HEK293T (cell line): ENCODE measurements around the gene PFKP.

Experiments
- ARNT ChIP-seq: fragments of 450-650 bp; IDR thresholded peaks from 2 replicates; pipeline ENCODE4 v1.6.1; 2017; ENCODE audit warnings: mild to moderate bottlenecking
- BHLHE40 ChIP-seq: fragments of 450-650 bp; IDR thresholded peaks from 2 replicates; pipeline ENCODE4 v1.6.1; 2016; ENCODE audit warnings: mild to moderate bottlenecking, moderate library complexity, borderline replicate concordance
- ELF4 ChIP-seq: fragments of 450-650 bp; IDR thresholded peaks from 2 replicates; pipeline ENCODE4 v1.6.1; 2017; ENCODE audit warnings: antibody characterized with exemption
- FOXA1 ChIP-seq: fragments of 450-650 bp; IDR thresholded peaks from 2 replicates; pipeline ENCODE4 v1.6.1; 2016; ENCODE audit warnings: mild to moderate bottlenecking
- FOXM1 ChIP-seq: fragments of 450-650 bp; IDR thresholded peaks from 2 replicates; pipeline ENCODE4 v1.6.1; 2017; ENCODE audit warnings: mild to moderate bottlenecking, borderline replicate concordance
- HDGF ChIP-seq: fragments of 450-650 bp; IDR thresholded peaks from 2 replicates; pipeline ENCODE4 v1.6.1; 2017; ENCODE audit warnings: antibody characterized with exemption, borderline replicate concordance
- LEF1 ChIP-seq: fragments of 450-650 bp; IDR thresholded peaks from 2 replicates; pipeline ENCODE4 v1.6.1; 2017; ENCODE audit warnings: mild to moderate bottlenecking, borderline replicate concordance
- NFRKB ChIP-seq: fragments of 450-650 bp; IDR thresholded peaks from 2 replicates; pipeline ENCODE4 v1.6.1; 2016; ENCODE audit warnings: mild to moderate bottlenecking, moderate library complexity
- SP1 ChIP-seq: fragments of 450-650 bp; IDR thresholded peaks from 2 replicates; pipeline ENCODE4 v1.6.1; 2017
- SUZ12 ChIP-seq: fragments of 450-650 bp; IDR thresholded peaks from 2 replicates; pipeline ENCODE4 v1.6.1; 2016; ENCODE audit warnings: mild to moderate bottlenecking
- ZNF384 ChIP-seq: fragments of 450-650 bp; IDR thresholded peaks from 2 replicates; pipeline ENCODE4 v1.6.1; 2016

DNA sequence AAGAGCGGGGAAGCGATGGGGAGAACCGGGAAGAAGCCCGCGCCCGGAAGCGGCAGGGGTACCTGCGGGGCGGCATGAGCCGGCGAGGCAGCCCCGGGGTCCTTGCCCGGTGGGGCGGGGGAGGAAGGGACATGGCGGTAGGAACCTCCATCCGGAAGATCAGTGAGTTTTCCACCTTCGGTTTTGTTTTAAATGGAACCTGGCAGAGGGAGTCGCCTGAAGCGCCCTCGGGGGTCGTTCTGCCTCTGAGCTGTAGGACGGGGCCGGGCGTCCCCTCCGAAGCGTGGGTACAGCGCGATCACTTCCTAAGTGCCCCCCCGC, 471 bp downstream of the PFKP start:
- TF ChIP-seq ELF4 (no peak), FOXA1 (no peak), FOXM1 (no peak), SUZ12 (no peak), HDGF (no peak), SP1 (no peak), ARNT (no peak), LEF1 (no peak), ZNF384 (no peak), BHLHE40 (no peak), NFRKB (no peak)
